Small intestine (tissue), 7 donors: ENCODE results near the gene ROBO2. TPM values are rescaled to one million over a fixed set of nuclear protein-coding genes. Genes with fewer than 3 reads are reported as not detected.
A peak's percentile ranks its signal among the peaks of the same experiment; 100 is the strongest.

Experiments used
- DNase-seq, 2 donors: peaks; one replicate each; pipeline versions ENCODE4 v3.0.0 to v3.0.0-alpha.2; 2013
- FAIRE-seq: peaks from 2 replicates; lab custom pipeline; 2012; peaks lifted over from hg19 to GRCh38; lab: Jason Lieb, UNC
- H3K27ac ChIP-seq, 3 donors: one replicate each; pipeline ENCODE4 v1.5.1; 2013; ENCODE audit warnings: low read length in 2 of 3, mild to moderate bottlenecking in 2 of 3, control low read depth in 1 of 3, inconsistent platforms in 1 of 3, low read depth in 1 of 3, moderate library complexity in 1 of 3
- H3K27me3 ChIP-seq, 3 donors: one replicate each; pipeline ENCODE4 v1.6.1; 2013; ENCODE audit warnings: low read length in 3 of 3, inconsistent platforms in 1 of 3; ENCODE audit not compliant: control insufficient read depth in 3 of 3, insufficient read depth in 3 of 3
- H3K36me3 ChIP-seq, 3 donors: one replicate each; pipeline ENCODE4 v1.6.1; 2013; ENCODE audit warnings: low read length in 3 of 3, inconsistent platforms in 1 of 3, low read depth in 1 of 3, mild to moderate bottlenecking in 1 of 3, moderate library complexity in 1 of 3; ENCODE audit not compliant: control insufficient read depth in 3 of 3, insufficient read depth in 2 of 3
- H3K4me1 ChIP-seq, 3 donors: one replicate each; pipeline ENCODE4 v1.6.1; 2013; ENCODE audit warnings: low read length in 2 of 3, inconsistent platforms in 1 of 3, low read depth in 1 of 3, mild to moderate bottlenecking in 1 of 3, moderate library complexity in 1 of 3; ENCODE audit not compliant: control insufficient read depth in 3 of 3, insufficient read depth in 2 of 3
- H3K4me3 ChIP-seq, 3 donors: one replicate each; pipeline ENCODE4 v1.5.1; 2013; ENCODE audit warnings: low read length in 3 of 3, control low read depth in 1 of 3, inconsistent platforms in 1 of 3, low read depth in 1 of 3, mild to moderate bottlenecking in 1 of 3, moderate library complexity in 1 of 3
- H3K9me3 ChIP-seq, 2 donors: one replicate each; pipeline ENCODE4 v1.6.1; 2013; ENCODE audit warnings: low read depth in 1 of 2, low read length in 1 of 2; ENCODE audit not compliant: control insufficient read depth in 2 of 2, insufficient read depth in 1 of 2
- WGBS, 3 donors: extraction: QIAGEN DNeasy Blood & Tissue Kit; methylation state at CpG; one replicate each; pipeline ENCODE4 v1.1.7; 2013; 5-methylcytosine and 5-hydroxymethylcytosine counted together
- polyA plus RNA-seq, 4 donors: library from polyadenylated mRNA; stranded (reverse) in 3 of 4; unstranded in 1 of 4; fragments of 200-250 nt in 3 of 4; fragments of 120-200 nt in 1 of 4; gene quantifications; one replicate each; pipeline versions ENCODE4 v1.2.1 to v1.2.3, GENCODE V29; 2013
- donor health status: healthy with polysubstance abuse.
- donor health status: control.
- donor health status: control.
- donor health status: Bipolar disorder and iron deficiency.
- donor health status: healthy.

Gene ROBO2
- polyA plus RNA-seq, 4 donors, result under 0.01 to 19.9 (median 1.7) TPM; not detected in 1

GRCh38 chr3:77247817-77248216 is 207.9 kb downstream of the ROBO2 start:
- DNase-seq, result no peak
- H3K4me1 ChIP-seq, result no peaks in the 10 kb centered on the region
- H3K4me3 ChIP-seq, result no peak overlapping the region
- H3K27me3 ChIP-seq, result no peaks in the 10 kb centered on the region
- no peak for FAIRE-seq
- no peak overlapping the region for H3K27ac ChIP-seq
- H3K9me3 ChIP-seq, result no peaks in the 10 kb centered on the region
- no peaks in the 10 kb centered on the region for H3K36me3 ChIP-seq
- WGBS, 3 donors, result 80 to 88% (median 83%) methylated on average over 7 of the region's 7 CpGs

- no peak for FAIRE-seq
- H3K27ac ChIP-seq, result no peak overlapping the region
- H3K9me3 ChIP-seq, result no peaks in the 10 kb centered on the region
- H3K27me3 ChIP-seq, result no peaks in the 10 kb centered on the region
- H3K36me3 ChIP-seq, result no peaks in the 10 kb centered on the region
- no peaks in the 10 kb centered on the region for H3K4me1 ChIP-seq
- no peak for DNase-seq
- no peak overlapping the region for H3K4me3 ChIP-seq
- 89 to 90% (median 90%) methylated on average over 17 of the region's 17 CpGs for WGBS, 3 donors
Measured at GRCh38 chr3:77248420-77248819, 208.5 kb downstream of the ROBO2 start.

- Histone ChIP-seq H3K36me3 (no peaks in the 10 kb centered on the region), H3K4me1 (no peaks in the 10 kb centered on the region), H3K27me3 (no peaks in the 10 kb centered on the region), H3K4me3 (no peak overlapping the region), H3K9me3 (no peaks in the 10 kb centered on the region), H3K27ac (no peak overlapping the region)
- DNase-seq, result no peak
- 54 to 77% (median 58%) methylated on average over 7 of the region's 7 CpGs for WGBS, 3 donors
- FAIRE-seq, result no peak
Measured at GRCh38 chr3:77251136-77251535, 211.2 kb downstream of the ROBO2 start.

GRCh38 chr3:77254967-77255831 is 215.3 kb downstream of the ROBO2 start:
- WGBS, 3 donors, result 57 to 71% (median 62%) methylated on average over 3 of the region's 3 CpGs
- H3K36me3 ChIP-seq, result no peaks in the 10 kb centered on the region
- no peak for FAIRE-seq

GRCh38 chr3:77256584-77257503 is 216.9 kb downstream of the ROBO2 start:
- Histone ChIP-seq H3K27ac (no peak overlapping the region), H3K4me3 (no peak overlapping the region), H3K9me3 (no peaks in the 10 kb centered on the region), H3K4me1 (no peaks in the 10 kb centered on the region), H3K27me3 (no peaks in the 10 kb centered on the region), H3K36me3 (no peaks in the 10 kb centered on the region)
- DNase-seq (no peak), FAIRE-seq (no peak)
- WGBS, 3 donors, result 54 to 63% (median 56%) methylated on average over 9 of the region's 9 CpGs

More at GRCh38 chr3:77254967-77255831, 215.3 kb downstream of the ROBO2 start:
- no peak overlapping the region for H3K4me3 ChIP-seq
- DNase-seq, result peak; percentile 63 to 83
- no peaks in the 10 kb centered on the region for H3K9me3 ChIP-seq
- no peaks in the 10 kb centered on the region for H3K27me3 ChIP-seq
- H3K4me1 ChIP-seq, result no peaks in the 10 kb centered on the region
- H3K27ac ChIP-seq, result no peak overlapping the region

GRCh38 chr3:77259694-77260093 is 219.8 kb downstream of the ROBO2 start:
- Histone ChIP-seq H3K36me3 (no peaks in the 10 kb centered on the region), H3K4me1 (no peaks in the 10 kb centered on the region), H3K27me3 (no peaks in the 10 kb centered on the region), H3K4me3 (no peak overlapping the region), H3K27ac (no peak overlapping the region), H3K9me3 (no peaks in the 10 kb centered on the region)
- DNase-seq, result peak; percentile 3 to 41
- FAIRE-seq, result no peak
- WGBS, 3 donors, result 27 to 70% (median 34%) methylated on average over 6 of the region's 6 CpGs

GRCh38 chr3:77262361-77262760 is 222.5 kb downstream of the ROBO2 start:
- H3K27me3 ChIP-seq, result no peaks in the 10 kb centered on the region
- H3K4me1 ChIP-seq, result no peaks in the 10 kb centered on the region
- WGBS, 3 donors, result 96 to 98% (median 96%) methylated on average over 2 of the region's 2 CpGs
- H3K9me3 ChIP-seq, result peaks cover 0 to 3% of the 10 kb centered on the region in 2 donors
- no peaks in the 10 kb centered on the region for H3K36me3 ChIP-seq
- no peak overlapping the region for H3K27ac ChIP-seq
- no peak for DNase-seq
- H3K4me3 ChIP-seq, result no peak overlapping the region
- no peak for FAIRE-seq

GRCh38 chr3:77267589-77267988 is 227.7 kb downstream of the ROBO2 start:
- FAIRE-seq (no peak), DNase-seq (no peak)
- H3K4me1 ChIP-seq, result no peaks in the 10 kb centered on the region
- no peak overlapping the region for H3K4me3 ChIP-seq
- peaks cover 0 to 3% of the 10 kb centered on the region in 2 donors for H3K9me3 ChIP-seq
- 97 to 98% (median 98%) methylated on average over 3 of the region's 3 CpGs for WGBS, 3 donors
- H3K36me3 ChIP-seq, result no peaks in the 10 kb centered on the region
- no peak overlapping the region for H3K27ac ChIP-seq
- H3K27me3 ChIP-seq, result no peaks in the 10 kb centered on the region
